Type B pancreatic cell (in vitro differentiated cells): ENCODE data around the gene SLC25A21. TPM values are rescaled to one million over a fixed set of nuclear protein-coding genes. Genes with fewer than 3 reads are reported as not detected.
"Not testable (repeated sequence)": the region's sequence is repeated elsewhere in the genome, so short reads cannot be mapped to it uniquely, and the experiment has no call there.

Source experiments
- DNase-seq: peaks from one replicate; pipeline ENCODE4 v3.0.0; 2021; ENCODE audit warnings: mixed read lengths; ENCODE audit not compliant: unreplicated experiment; ENCODE audit errors: extremely low spot score
- H3K27ac Mint-ChIP-seq: 2 replicates; pipeline ENCODE4 v1.8.0; 2021; ENCODE audit warnings: mild to moderate bottlenecking, mixed read lengths
- H3K27me3 Mint-ChIP-seq: 2 replicates; pipeline ENCODE4 v1.8.0; 2021; ENCODE audit warnings: mixed read lengths
- H3K36me3 Mint-ChIP-seq: 2 replicates; pipeline ENCODE4 v1.8.0; 2021; ENCODE audit warnings: mixed read lengths
- H3K4me1 Mint-ChIP-seq: one replicate; pipeline ENCODE4 v1.8.0; 2021; ENCODE audit warnings: mixed read lengths; ENCODE audit not compliant: unreplicated experiment
- H3K4me3 Mint-ChIP-seq: 2 replicates; pipeline ENCODE4 v1.8.0; 2021; ENCODE audit warnings: mild to moderate bottlenecking, mixed read lengths
- H3K9me3 Mint-ChIP-seq: 2 replicates; pipeline ENCODE4 v1.8.0; 2021; ENCODE audit warnings: mixed read lengths
- CTCF ChIP-seq: fragments of 200-600 bp; sonication (generic); conservative IDR thresholded peaks from 2 replicates; pipeline ENCODE4 v1.5.0; 2021; ENCODE audit warnings: antibody characterized with exemption, mild to moderate bottlenecking
- total RNA-seq: library from RNA; stranded (reverse); gene quantifications from 2 replicates; pipeline ENCODE4 v1.2.1, GENCODE V29; 2021; ENCODE audit warnings: low replicate concordance

Gene SLC25A21
- total RNA-seq, 1 donor from 2014 or later: 0.58 TPM

DNA sequence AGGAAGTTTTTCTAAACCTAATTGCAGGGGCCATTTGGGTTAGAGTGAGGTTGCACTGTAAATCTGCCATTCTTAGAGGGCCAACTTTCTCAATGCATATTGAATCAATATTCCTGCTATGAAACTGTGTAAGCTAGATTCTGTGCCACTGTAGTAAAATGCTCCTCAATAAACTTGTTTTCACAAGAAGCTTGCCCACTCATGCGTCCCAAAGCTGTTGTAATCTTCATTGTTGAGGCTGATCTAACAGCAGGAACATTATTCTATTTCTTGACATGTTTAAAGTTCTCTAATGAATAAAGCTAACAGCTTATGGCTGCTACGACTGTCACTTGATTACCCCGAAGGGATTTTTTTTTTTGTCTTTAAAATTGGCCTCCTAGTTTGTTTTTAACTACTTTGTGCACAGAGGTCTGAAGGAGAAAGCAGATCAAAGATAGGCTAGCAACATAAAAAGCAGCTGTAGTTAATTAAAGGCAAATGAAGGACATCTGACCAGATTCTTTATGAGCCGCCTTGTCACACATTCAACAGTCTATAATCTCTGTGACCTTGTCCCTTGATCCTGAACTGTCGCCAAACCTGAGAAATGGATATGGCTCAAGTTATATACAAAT lies 267.0 kb downstream of the SLC25A21 start:
- no peak overlapping the region for H3K27ac Mint-ChIP-seq
- TF ChIP-seq CTCF: no peak
- H3K4me3 Mint-ChIP-seq: no peak overlapping the region
- peaks cover 17% of the 10 kb centered on the region for H3K27me3 Mint-ChIP-seq
- no peaks in the 10 kb centered on the region for H3K36me3 Mint-ChIP-seq
- H3K4me1 Mint-ChIP-seq: no peaks in the 10 kb centered on the region
- DNase-seq: no peak
- H3K9me3 Mint-ChIP-seq: peaks cover 4% of the 10 kb centered on the region

DNA sequence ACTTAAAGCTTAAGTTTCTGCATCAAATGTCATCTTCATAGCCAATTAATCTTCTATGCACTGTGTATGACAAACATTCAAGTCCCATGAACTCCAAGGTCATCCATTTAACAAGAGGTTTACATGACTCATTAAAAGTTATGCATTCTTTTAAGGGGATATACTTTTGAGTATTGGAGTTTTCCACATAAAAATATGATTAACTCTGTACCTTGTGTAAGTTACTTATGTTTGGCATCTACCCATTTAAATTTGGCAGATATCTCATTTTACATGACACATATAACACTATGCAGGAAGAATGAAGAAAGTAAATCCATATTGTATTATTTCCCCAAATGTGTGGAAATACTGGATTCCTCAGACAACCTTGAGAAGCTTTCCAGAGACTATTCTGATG lies 270.5 kb downstream of the SLC25A21 start:
- H3K4me1 Mint-ChIP-seq: no peaks in the 10 kb centered on the region
- peaks cover 4% of the 10 kb centered on the region for H3K9me3 Mint-ChIP-seq
- no peak for DNase-seq
- H3K36me3 Mint-ChIP-seq: no peaks in the 10 kb centered on the region
- H3K4me3 Mint-ChIP-seq: no peak overlapping the region
- peaks cover 8% of the 10 kb centered on the region for H3K27me3 Mint-ChIP-seq
- no peak overlapping the region for H3K27ac Mint-ChIP-seq
- no peak for TF ChIP-seq CTCF

DNA sequence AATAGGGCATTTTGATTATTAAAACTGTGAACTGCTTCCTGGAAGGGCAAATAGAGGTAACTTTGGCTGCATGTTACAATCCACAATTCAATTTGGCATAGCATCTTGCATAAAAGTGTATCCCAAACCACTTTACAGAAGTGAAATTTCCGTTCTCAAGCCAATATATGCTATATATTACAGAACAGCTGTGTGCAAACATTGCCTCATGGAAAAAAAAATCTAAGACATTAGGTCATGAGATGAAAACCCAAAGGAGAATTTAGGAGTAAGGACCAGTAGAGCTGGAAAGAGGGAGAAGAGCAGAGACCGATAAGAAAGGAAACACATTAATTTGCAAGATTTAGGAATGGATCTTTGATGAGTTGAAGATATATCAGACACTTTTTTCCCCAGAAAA lies 271.6 kb downstream of the SLC25A21 start:
- DNase-seq: no peak
- no peaks in the 10 kb centered on the region for H3K36me3 Mint-ChIP-seq
- H3K4me1 Mint-ChIP-seq: no peaks in the 10 kb centered on the region
- H3K4me3 Mint-ChIP-seq: no peak overlapping the region
- H3K27me3 Mint-ChIP-seq: peaks cover 9% of the 10 kb centered on the region
- no peak overlapping the region for H3K27ac Mint-ChIP-seq
- TF ChIP-seq CTCF: no peak
- peaks cover 4% of the 10 kb centered on the region for H3K9me3 Mint-ChIP-seq

DNA sequence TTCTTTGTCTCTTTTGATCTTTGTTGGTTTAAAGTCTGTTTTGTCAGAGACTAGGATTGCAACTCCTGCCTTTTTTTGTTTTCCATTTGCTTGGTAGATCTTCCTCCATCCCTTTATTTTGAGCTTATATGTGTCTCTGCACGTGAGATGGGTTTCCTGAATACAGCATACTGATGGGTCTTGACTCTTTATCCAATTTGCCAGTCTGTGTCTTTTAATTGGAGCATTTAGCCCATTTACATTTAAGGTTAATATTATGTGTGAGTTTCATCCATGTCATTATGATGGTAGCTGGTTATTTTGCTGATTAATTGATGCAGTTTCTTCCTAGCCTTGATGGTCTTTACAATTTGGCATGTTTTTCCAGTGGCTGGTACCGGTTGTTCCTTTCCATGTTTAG lies 276.1 kb downstream of the SLC25A21 start:
- not testable (repeated sequence) for H3K27ac Mint-ChIP-seq, H3K4me1 Mint-ChIP-seq, H3K36me3 Mint-ChIP-seq, H3K27me3 Mint-ChIP-seq, DNase-seq, H3K9me3 Mint-ChIP-seq, H3K4me3 Mint-ChIP-seq

DNA sequence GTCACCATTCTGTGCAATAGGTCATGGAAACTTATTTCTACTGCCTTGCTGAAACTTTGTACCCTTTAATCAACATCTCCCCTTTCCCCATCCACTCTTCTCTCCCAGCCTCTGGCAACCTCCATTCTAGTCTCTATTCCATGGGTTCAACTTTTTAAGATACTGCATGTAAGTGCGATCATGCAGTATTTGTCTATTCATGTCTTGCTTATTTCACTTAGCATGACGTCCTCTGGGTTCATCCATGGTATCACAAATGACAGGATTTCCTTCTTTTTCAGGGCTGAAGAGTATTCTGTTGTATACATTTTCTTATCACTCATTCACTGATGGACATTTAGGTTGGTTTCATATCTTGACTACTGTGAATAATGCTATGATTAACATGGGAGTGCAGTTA lies 288.4 kb downstream of the SLC25A21 start:
- no peak overlapping the region for H3K4me3 Mint-ChIP-seq
- DNase-seq: no peak
- H3K27me3 Mint-ChIP-seq: peaks cover 3% of the 10 kb centered on the region
- no peaks in the 10 kb centered on the region for H3K4me1 Mint-ChIP-seq
- no peaks in the 10 kb centered on the region for H3K36me3 Mint-ChIP-seq
- H3K27ac Mint-ChIP-seq: no peak overlapping the region
- TF ChIP-seq CTCF: no peak
- H3K9me3 Mint-ChIP-seq: peaks cover 9% of the 10 kb centered on the region

GRCh38 chr14:36880276-36880675 lies 292.1 kb downstream of the SLC25A21 start:
- H3K36me3 Mint-ChIP-seq: no peaks in the 10 kb centered on the region
- H3K27ac Mint-ChIP-seq: no peak overlapping the region
- peaks cover 9% of the 10 kb centered on the region for H3K9me3 Mint-ChIP-seq
- TF ChIP-seq CTCF: no peak
- H3K4me3 Mint-ChIP-seq: no peak overlapping the region
- peaks cover 7% of the 10 kb centered on the region for H3K27me3 Mint-ChIP-seq
- DNase-seq: no peak
- H3K4me1 Mint-ChIP-seq: no peaks in the 10 kb centered on the region
